Left hindlimb (tissue), 1 donor: ENCODE data around the gene ZNF44.

Experiments
- DNase-seq: peaks from one replicate; pipeline ENCODE4 v3.0.0-alpha.2; 2018

Gene ZNF44

GRCh38 chr19:12260861-12261260 lies 33.8 kb downstream of the ZNF44 start:
- DNase-seq = no peak

GRCh38 chr19:12260236-12260635 lies 34.4 kb downstream of the ZNF44 start:
- DNase-seq = no peak

DNA sequence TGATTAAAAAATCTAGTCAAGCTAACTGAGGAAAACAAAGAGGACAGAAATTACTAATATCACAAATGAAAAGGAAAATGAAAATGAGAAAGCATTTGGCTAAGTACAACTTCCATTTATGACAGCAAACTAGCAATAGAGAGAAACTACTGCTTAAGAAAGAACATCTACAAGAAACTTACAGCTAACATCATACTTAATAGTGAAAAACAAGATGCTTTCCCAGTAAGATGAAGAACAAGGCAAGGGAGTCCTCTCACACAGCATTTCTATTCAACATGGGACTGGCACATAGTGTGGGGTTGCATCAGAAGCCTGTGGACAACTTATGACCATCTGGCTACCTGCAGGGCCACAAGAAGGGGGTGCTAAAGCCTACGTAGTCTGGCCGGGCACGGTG lies 39.3 kb downstream of the ZNF44 start:
- no peak for DNase-seq

GRCh38 chr19:12247644-12248222 lies 47.0 kb downstream of the ZNF44 start:
- no peak for DNase-seq

DNA sequence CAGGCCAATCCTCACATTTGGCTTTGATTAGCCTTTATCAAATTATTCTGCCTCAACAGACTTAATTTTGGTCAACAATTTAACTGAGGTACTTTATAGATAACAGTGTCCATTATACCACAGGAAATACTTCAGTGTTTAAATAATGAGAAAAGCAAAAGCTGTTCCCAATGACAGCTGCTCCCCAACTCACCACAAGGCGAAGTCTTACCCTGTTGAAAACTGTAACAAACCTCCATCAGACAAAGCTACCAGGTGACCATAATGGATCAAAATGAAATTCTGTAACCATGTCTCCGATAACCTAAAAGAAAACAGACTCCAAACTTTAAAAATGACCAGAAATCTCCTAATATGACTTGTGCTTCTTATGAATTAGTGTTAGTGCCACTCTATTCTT lies 50.3 kb downstream of the ZNF44 start:
- DNase-seq = no peak

GRCh38 chr19:12237143-12237839 lies 57.4 kb downstream of the ZNF44 start:
- DNase-seq = no peak

GRCh38 chr19:12232961-12233360 lies 61.7 kb downstream of the ZNF44 start:
- no peak for DNase-seq

DNA sequence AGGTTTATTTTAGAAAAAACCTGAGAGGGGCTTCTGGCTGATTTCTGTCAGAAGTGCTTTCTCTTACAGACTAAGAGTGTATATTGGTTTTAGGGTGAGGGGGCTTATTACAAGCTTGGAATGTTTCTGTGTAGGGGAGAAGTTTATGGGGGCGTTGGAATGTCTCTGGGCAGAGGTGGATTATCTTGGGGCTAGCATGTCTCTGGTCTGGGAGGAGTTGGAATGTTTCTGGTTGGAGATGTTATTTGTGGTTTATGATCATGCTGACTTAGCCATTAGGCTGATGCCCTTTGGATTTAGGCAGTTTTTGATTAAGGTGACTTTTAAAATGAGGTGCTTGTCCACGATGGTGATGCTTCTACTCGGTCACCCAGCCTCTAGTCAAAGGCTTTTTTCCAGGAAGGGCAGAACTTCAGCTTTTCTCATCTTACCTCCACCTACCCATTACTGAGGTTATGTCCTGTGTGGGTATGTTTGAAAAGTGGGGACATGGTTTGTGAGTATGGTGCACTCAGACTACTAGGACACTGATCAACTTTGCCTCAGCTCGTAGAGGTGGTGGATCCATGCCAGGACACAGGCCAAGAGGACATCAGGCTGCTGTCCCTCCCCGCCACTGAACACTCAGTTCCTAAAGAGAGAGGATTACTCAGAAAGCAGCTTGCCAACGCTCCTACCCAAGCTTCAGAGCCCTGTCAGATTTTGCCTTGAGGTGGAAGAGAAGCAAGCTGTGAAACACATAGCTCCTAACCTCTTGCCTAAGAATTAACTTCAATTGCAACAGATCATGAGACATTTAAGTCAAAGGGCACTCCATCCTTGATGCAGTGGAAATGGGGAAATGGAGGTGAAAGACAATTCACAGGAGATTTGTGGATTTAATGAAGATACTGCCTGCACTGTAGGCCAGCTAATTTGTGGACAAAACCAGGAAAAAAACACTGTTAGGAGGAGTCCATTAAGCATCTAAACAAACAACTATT lies 63.6 kb downstream of the ZNF44 start:
- DNase-seq = no peak

DNA sequence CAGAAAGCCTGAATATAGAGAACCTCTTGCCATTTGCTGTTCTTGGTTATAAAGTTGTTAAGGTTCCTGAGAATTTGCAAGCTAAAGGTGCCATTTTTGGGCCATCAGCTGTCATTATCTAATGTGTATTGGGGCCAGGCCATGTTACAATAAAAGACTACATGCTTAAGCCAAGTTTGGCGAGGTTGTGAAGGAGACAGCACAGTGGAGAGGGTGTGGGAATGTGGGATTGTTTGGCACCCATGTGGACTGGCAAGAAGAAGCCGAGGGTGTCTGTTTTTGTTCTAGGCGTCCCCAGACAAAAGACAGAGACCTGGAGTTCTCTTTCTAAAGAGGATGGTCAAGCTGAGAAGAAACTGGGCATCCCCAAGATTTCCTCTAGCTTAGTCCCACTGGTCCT lies 64.7 kb downstream of the ZNF44 start:
- DNase-seq = no peak

DNA sequence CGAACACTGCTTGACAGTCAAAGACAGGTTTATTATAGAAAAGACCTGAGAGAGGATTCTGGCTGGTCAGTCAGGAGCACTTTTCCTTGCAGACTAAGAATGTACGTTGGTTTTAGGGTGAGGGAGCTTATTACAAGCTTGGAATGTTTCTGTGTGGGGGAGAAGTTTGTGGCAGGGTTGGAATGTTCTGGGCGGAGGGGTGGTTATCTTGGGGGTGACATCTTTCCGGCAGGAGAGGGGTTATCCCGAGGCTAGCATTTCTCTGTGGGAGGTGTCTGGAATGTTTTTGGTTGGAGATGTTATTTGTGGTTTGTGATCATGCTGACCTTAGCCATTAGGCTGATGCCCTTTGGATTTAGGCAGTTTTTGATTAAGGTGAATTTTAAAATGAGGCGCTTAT lies 70.0 kb downstream of the ZNF44 start:
- no peak for DNase-seq

- no peak for DNase-seq
Observed at GRCh38 chr19:12222980-12223630, 71.6 kb downstream of the ZNF44 start.
